Sigmoid colon (tissue), 4 donors: Measurements from ENCODE around the gene MCF2L.

Experiments
- EP300 ChIP-seq, 4 donors: sonication (generic); formaldehyde crosslinking; IDR thresholded peaks; one replicate each; pipeline ENCODE4 v1.6.1; 2017; ENCODE audit warnings: antibody characterized with exemption in 4 of 4
- TF ChIP-seq, protein P1 (sequence below), 4 experiments: fragments of 450-650 bp in 3 of 4; fragments of 200-600 bp in 1 of 4; IDR thresholded peaks; one replicate each; pipeline ENCODE4 v1.5.1; 2016 to 2019; ENCODE audit warnings: antibody characterized with exemption in 4 of 4, mild to moderate bottlenecking in 3 of 4, moderate library complexity in 2 of 4

DNA sequence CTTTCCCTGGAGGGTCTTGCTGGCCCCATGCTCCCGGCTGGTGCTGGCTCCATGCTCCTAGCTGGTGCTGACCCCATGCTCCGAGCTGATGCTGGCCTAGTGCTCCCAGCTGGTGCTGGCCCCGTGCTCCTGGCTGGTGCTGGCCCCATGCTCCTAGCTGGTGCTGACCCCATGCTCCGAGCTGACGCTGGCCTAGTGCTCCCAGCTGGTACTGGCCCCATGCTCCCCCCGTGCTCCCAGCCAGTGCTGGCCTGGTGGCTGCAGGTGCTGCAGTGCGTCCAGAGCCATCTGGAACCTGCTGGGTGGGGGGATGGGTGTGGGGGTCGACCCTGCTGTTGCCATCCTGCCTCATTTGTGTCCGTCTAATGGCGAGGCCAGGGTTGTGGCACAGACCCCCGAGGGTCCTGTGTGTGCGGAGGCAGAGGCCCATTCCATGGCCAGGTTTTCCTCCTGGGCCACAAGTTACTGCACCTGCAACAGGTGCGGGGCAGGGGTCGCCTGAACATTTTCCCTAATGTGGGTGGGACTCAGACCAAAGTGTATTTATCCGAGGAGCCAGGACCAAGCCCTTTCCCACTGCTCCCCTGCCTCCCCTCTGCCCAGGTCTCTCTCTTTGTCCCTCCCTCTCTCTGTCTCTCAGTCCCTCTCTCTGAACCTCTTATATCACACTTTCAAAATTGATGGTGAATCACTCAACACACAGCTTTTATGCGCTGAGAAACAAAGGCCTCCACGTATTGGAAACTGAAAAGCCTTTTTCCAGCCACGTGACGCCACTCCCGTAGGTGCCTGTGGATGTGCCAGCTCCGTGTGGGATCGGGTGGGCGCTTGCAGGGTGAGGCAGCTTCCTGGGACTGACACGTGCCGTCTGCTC, 45.1 kb downstream of the MCF2L start:
- TF ChIP-seq, protein P1, sequence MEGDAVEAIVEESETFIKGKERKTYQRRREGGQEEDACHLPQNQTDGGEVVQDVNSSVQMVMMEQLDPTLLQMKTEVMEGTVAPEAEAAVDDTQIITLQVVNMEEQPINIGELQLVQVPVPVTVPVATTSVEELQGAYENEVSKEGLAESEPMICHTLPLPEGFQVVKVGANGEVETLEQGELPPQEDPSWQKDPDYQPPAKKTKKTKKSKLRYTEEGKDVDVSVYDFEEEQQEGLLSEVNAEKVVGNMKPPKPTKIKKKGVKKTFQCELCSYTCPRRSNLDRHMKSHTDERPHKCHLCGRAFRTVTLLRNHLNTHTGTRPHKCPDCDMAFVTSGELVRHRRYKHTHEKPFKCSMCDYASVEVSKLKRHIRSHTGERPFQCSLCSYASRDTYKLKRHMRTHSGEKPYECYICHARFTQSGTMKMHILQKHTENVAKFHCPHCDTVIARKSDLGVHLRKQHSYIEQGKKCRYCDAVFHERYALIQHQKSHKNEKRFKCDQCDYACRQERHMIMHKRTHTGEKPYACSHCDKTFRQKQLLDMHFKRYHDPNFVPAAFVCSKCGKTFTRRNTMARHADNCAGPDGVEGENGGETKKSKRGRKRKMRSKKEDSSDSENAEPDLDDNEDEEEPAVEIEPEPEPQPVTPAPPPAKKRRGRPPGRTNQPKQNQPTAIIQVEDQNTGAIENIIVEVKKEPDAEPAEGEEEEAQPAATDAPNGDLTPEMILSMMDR (IDR thresholded peaks at IDR 0.05): no peak
- TF ChIP-seq EP300 (IDR thresholded peaks at IDR 0.05): no peak
